HepG2 (cell line): ENCODE results near the gene FRK. TPM values are rescaled to one million over a fixed set of nuclear protein-coding genes. Genes with fewer than 3 reads are reported as not detected.

Source experiments
- HNF4A ChIP-seq: sonication (generic); formaldehyde crosslinking; IDR thresholded peaks from 2 replicates; pipeline ENCODE4 v1.4.0; 2020; ENCODE audit warnings: missing genetic modification reagents
- IRF1 ChIP-seq: sonication (generic); formaldehyde crosslinking; IDR thresholded peaks from 2 replicates; pipeline ENCODE4 v1.4.0; 2020; ENCODE audit warnings: low read depth, mild to moderate bottlenecking, missing genetic modification reagents
- ISL2 ChIP-seq: sonication (generic); formaldehyde crosslinking; IDR thresholded peaks from 2 replicates; pipeline ENCODE4 v1.5.0; 2020; ENCODE audit warnings: missing genetic modification reagents
- JARID2 ChIP-seq: sonication (generic); formaldehyde crosslinking; IDR thresholded peaks from 2 replicates; pipeline ENCODE4 v1.8.1; 2023; ENCODE audit warnings: missing genetic modification reagents, inconsistent platforms; ENCODE audit not compliant: insufficient replicate concordance
- MBNL3 ChIP-seq: fragments of 250-450 bp; sonication (Bioruptor Pico); conservative IDR thresholded peaks from 2 replicates; pipeline ENCODE4 v1.8.0; 2022; ENCODE audit warnings: mild to moderate bottlenecking, inconsistent platforms
- NCOR1 ChIP-seq: fragments of 200-600 bp; sonication (generic); IDR thresholded peaks from 2 replicates; pipeline ENCODE4 v1.7.0; 2017; ENCODE audit warnings: antibody characterized with exemption, low read length, borderline replicate concordance
- NFKBIZ ChIP-seq: IDR thresholded peaks from 2 replicates; pipeline ENCODE4 v1.6.1; 2018; ENCODE audit warnings: missing genetic modification reagents, missing compliant biosample characterization
- PTBP1 ChIP-seq: fragments of 200-400 bp; formaldehyde crosslinking; IDR thresholded peaks from 2 replicates; pipeline ENCODE4 v1.6.1; 2018; ENCODE audit warnings: low read length, low read depth; ENCODE audit not compliant: poor library complexity, severe bottlenecking
- RFX5 ChIP-seq: IDR thresholded peaks from 2 replicates; pipeline ENCODE4 v1.6.1; 2011; ENCODE audit warnings: low read depth, low read length, improper control_type of control experiment
- SOX6 ChIP-seq, 2 experiments: fragments of 450-650 bp in 1 of 2; sonication (generic) in 1 of 2; formaldehyde crosslinking in 1 of 2; IDR thresholded peaks; 2 replicates each; pipeline versions ENCODE4 v1.4.0 to v1.6.1; 2017 to 2020; ENCODE audit warnings: antibody characterized with exemption in 1 of 2, mild to moderate bottlenecking in 1 of 2, missing genetic modification reagents in 1 of 2
- SP4 ChIP-seq: sonication (generic); formaldehyde crosslinking; IDR thresholded peaks from 2 replicates; pipeline ENCODE4 v1.8.1; 2023; ENCODE audit warnings: mild to moderate bottlenecking, missing genetic modification reagents
- TBX3 ChIP-seq: fragments of 450-650 bp; IDR thresholded peaks from 2 replicates; pipeline ENCODE4 v1.6.1; 2017; ENCODE audit warnings: antibody characterized with exemption, mild to moderate bottlenecking, inconsistent platforms, borderline replicate concordance
- TCF7 ChIP-seq: sonication (generic); IDR thresholded peaks from 2 replicates; pipeline ENCODE4 v1.6.1; 2016; ENCODE audit warnings: antibody characterized with exemption, low read depth
- ZMYM2 ChIP-seq: sonication (generic); formaldehyde crosslinking; IDR thresholded peaks from 2 replicates; pipeline ENCODE4 v1.8.0; 2022; ENCODE audit warnings: mild to moderate bottlenecking, missing genetic modification reagents
- ZMYM4 ChIP-seq: sonication (generic); formaldehyde crosslinking; IDR thresholded peaks from 2 replicates; pipeline ENCODE4 v1.8.1; 2023; ENCODE audit warnings: mild to moderate bottlenecking, missing genetic modification reagents
- ZNF615 ChIP-seq: sonication (generic); formaldehyde crosslinking; IDR thresholded peaks from 2 replicates; pipeline ENCODE4 v1.5.0; 2020; ENCODE audit warnings: mild to moderate bottlenecking, missing genetic modification reagents, borderline replicate concordance
- ZNF644 ChIP-seq: IDR thresholded peaks from 2 replicates; pipeline ENCODE4 v1.6.1; 2016; ENCODE audit warnings: low read depth
- ZNF780A ChIP-seq: sonication (generic); formaldehyde crosslinking; IDR thresholded peaks from 2 replicates; pipeline ENCODE4 v1.8.0; 2022; ENCODE audit warnings: mild to moderate bottlenecking, missing genetic modification reagents, moderate library complexity
- polyA plus RNA-seq, 8 experiments: library from polyadenylated mRNA; depleted of rRNA in 3 of 8; stranded (reverse) in 7 of 8; unstranded in 1 of 8; fragments of >200 nt; fragmentation: Illumina TruSeq in 4 of 8; extraction: Trizol in 4 of 8; gene quantifications; 2 replicates each; pipeline versions ENCODE4 v1.2.1 to v1.2.3, GENCODE V29; 2011 to 2016; ENCODE audit warnings: low read depth in 4 of 8, missing spikeins in 1 of 8, mixed read lengths in 1 of 8; ENCODE audit not compliant: insufficient read depth in 1 of 8
- total RNA-seq, 5 experiments: library from RNA; depleted of rRNA; stranded (reverse); fragments of >200 nt; fragmentation: Illumina TruSeq; extraction: Trizol; gene quantifications; 2 replicates each; pipeline ENCODE4 v1.2.3, GENCODE V29; 2016; ENCODE audit warnings: low read depth in 1 of 5
- TF ChIP-seq, protein P1 (sequence below): sonication (generic); formaldehyde crosslinking; IDR thresholded peaks from 2 replicates; pipeline ENCODE4 v1.4.0; 2020; ENCODE audit warnings: missing genetic modification reagents
- TF ChIP-seq, protein P2 (sequence below): sonication (generic); formaldehyde crosslinking; IDR thresholded peaks from 2 replicates; pipeline ENCODE4 v1.5.1; 2020; ENCODE audit warnings: mild to moderate bottlenecking, moderate library complexity, missing genetic modification reagents
- TF ChIP-seq, protein P3 (sequence below): sonication (generic); formaldehyde crosslinking; IDR thresholded peaks from 2 replicates; pipeline ENCODE4 v1.8.0; 2022; ENCODE audit warnings: mild to moderate bottlenecking, missing genetic modification reagents, moderate library complexity

FRK gene
- total and polyA plus RNA-seq, 2 of the 13 experiments (the other 11 are each of a cell fraction or from before 2014, with no cell fraction given): 1.3 to 2.9 TPM

- TF ChIP-seq, protein P1, sequence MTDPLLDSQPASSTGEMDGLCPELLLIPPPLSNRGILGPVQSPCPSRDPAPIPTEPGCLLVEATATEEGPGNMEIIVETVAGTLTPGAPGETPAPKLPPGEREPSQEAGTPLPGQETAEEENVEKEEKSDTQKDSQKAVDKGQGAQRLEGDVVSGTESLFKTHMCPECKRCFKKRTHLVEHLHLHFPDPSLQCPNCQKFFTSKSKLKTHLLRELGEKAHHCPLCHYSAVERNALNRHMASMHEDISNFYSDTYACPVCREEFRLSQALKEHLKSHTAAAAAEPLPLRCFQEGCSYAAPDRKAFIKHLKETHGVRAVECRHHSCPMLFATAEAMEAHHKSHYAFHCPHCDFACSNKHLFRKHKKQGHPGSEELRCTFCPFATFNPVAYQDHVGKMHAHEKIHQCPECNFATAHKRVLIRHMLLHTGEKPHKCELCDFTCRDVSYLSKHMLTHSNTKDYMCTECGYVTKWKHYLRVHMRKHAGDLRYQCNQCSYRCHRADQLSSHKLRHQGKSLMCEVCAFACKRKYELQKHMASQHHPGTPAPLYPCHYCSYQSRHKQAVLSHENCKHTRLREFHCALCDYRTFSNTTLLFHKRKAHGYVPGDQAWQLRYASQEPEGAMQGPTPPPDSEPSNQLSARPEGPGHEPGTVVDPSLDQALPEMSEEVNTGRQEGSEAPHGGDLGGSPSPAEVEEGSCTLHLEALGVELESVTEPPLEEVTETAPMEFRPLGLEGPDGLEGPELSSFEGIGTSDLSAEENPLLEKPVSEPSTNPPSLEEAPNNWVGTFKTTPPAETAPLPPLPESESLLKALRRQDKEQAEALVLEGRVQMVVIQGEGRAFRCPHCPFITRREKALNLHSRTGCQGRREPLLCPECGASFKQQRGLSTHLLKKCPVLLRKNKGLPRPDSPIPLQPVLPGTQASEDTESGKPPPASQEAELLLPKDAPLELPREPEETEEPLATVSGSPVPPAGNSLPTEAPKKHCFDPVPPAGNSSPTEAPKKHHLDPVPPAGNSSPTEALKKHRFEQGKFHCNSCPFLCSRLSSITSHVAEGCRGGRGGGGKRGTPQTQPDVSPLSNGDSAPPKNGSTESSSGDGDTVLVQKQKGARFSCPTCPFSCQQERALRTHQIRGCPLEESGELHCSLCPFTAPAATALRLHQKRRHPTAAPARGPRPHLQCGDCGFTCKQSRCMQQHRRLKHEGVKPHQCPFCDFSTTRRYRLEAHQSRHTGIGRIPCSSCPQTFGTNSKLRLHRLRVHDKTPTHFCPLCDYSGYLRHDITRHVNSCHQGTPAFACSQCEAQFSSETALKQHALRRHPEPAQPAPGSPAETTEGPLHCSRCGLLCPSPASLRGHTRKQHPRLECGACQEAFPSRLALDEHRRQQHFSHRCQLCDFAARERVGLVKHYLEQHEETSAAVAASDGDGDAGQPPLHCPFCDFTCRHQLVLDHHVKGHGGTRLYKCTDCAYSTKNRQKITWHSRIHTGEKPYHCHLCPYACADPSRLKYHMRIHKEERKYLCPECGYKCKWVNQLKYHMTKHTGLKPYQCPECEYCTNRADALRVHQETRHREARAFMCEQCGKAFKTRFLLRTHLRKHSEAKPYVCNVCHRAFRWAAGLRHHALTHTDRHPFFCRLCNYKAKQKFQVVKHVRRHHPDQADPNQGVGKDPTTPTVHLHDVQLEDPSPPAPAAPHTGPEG (CRISPR knock-in tag): no peak
- TF ChIP-seq, protein P2, sequence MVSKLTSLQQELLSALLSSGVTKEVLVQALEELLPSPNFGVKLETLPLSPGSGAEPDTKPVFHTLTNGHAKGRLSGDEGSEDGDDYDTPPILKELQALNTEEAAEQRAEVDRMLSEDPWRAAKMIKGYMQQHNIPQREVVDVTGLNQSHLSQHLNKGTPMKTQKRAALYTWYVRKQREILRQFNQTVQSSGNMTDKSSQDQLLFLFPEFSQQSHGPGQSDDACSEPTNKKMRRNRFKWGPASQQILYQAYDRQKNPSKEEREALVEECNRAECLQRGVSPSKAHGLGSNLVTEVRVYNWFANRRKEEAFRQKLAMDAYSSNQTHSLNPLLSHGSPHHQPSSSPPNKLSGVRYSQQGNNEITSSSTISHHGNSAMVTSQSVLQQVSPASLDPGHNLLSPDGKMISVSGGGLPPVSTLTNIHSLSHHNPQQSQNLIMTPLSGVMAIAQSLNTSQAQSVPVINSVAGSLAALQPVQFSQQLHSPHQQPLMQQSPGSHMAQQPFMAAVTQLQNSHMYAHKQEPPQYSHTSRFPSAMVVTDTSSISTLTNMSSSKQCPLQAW (CRISPR knock-in tag): no peak
- TF ChIP-seq IRF1 (CRISPR knock-in tag) (no peak), SOX6 (IDR thresholded peaks at IDR 0.05) (no peak), SOX6 (CRISPR knock-in tag; IDR thresholded peaks at IDR 0.05) (0 out of 2 replicates have a peak, but pooled peaks have one; percentile 27), NFKBIZ (CRISPR knock-in tag) (no peak), HNF4A (CRISPR knock-in tag) (peak; percentile 85), JARID2 (CRISPR knock-in tag) (no peak), ZNF780A (no peak), SP4 (CRISPR knock-in tag) (0 out of 2 replicates have a peak, but pooled peaks have one; percentile 31), ZMYM2 (CRISPR knock-in tag) (no peak), ZNF615 (no peak), ZMYM4 (CRISPR knock-in tag) (peak; percentile 40; the same call in 1 of the 2 replicates), TBX3 (peak; percentile 32; the same call in 1 of the 2 replicates), MBNL3 (CRISPR knock-in tag) (no peak), RFX5 (peak; percentile 73), NCOR1 (peak; percentile 94; the same call in 1 of the 2 replicates), TCF7 (peak; percentile 54), ISL2 (CRISPR knock-in tag) (0 out of 2 replicates have a peak, but pooled peaks have one; percentile 22), ZNF644 (CRISPR knock-in tag) (no peak), PTBP1 (no peak)
- TF ChIP-seq, protein P3, sequence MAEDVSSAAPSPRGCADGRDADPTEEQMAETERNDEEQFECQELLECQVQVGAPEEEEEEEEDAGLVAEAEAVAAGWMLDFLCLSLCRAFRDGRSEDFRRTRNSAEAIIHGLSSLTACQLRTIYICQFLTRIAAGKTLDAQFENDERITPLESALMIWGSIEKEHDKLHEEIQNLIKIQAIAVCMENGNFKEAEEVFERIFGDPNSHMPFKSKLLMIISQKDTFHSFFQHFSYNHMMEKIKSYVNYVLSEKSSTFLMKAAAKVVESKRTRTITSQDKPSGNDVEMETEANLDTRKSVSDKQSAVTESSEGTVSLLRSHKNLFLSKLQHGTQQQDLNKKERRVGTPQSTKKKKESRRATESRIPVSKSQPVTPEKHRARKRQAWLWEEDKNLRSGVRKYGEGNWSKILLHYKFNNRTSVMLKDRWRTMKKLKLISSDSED (CRISPR knock-in tag): no peak
Measured at GRCh38 chr6:115997990-115998585, 62.6 kb downstream of the FRK start (continued).
